GM18517 (cell line): ENCODE measurements around the gene GLOD4.
"Not testable (repeated sequence)": the region's sequence is repeated elsewhere in the genome, so short reads cannot be mapped to it uniquely, and the experiment has no call there.

Experiments
- ATAC-seq: cut with Tn5 transposase; IDR thresholded peaks from one replicate; pipeline ENCODE4 v1.9.1; 2021; ENCODE audit warnings: mild to moderate bottlenecking, moderate library complexity; ENCODE audit not compliant: unreplicated experiment

GLOD4 gene

GRCh38 chr17:802901-803881 is 21.1 kb upstream of the GLOD4 start:
- ATAC-seq = no peak

DNA sequence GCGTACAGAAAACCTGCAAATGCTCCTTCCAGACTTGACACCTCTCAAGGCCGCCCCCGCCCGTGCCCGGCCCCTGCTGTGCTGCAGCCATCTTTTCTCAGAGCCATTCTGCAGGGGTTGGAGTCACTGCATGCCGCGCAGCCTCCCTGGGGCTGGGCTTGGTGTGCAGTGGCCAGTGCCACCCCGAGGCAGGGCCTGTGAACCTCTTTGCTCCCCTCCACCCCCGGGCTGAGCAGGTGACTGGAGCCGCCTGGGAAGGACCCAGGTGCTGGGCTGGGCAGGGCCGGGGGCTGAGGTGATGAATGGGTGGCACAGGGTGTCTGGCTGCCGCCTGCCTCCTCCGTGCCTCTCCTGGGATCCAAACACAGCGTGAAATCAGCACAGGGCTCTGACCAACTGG is 20.4 kb upstream of the GLOD4 start:
- ATAC-seq = no peak

GRCh38 chr17:801660-802059 is 19.6 kb upstream of the GLOD4 start:
- ATAC-seq = no peak

GRCh38 chr17:800446-801242 is 18.6 kb upstream of the GLOD4 start:
- no peak for ATAC-seq

DNA sequence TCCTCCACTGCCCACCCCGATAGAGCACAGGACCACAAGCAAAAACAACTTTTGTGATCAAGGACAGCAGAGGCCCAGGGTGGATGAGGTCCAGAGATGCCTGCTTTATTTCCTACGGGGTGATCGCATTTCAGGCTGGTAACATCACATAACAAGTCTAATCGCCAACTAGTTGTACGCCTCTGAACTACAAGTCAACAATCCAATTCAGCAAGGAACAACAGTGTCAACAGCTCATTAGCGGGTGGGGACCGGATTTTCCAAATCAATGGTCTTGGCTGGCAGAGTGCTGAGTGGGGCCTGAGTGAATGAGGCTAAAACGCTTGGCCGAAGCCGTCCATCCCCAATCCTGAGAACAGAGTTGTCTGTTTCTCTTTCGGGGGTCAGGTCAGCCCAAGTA is 17.2 kb upstream of the GLOD4 start:
- no peak for ATAC-seq

- ATAC-seq = no peak
Measured at GRCh38 chr17:798246-798645, 16.2 kb upstream of the GLOD4 start.

DNA sequence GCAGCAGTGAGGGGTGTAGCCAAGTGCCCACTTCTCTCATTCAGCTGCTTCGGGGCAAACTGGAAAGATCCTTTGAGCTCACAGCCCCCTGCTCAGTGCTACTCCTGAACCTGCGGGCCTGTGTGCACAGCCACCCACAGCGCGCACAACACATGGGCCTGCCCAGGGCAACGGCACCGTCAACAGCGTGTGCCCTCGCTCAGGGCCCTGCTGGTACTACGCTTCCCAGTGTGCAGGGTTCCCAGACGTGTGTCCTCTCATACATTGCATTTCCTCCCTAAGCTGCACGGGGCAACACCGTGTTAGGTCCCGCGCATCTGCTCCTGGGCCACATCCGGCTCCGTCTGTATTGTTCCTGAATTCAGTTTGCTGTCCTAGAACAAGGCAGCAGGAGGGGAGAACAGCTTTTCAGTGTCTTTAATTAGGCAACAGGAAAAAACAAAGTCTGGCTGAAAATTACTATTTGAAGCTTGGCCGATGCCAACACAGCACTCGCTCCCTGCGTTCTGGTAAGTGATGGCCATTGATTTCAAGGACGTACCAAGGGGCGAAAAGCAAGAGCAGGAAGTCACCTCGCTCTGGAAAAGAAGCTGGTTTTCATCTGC is 15.3 kb upstream of the GLOD4 start:
- ATAC-seq = no peak

GRCh38 chr17:796609-797008 is 14.5 kb upstream of the GLOD4 start:
- no peak for ATAC-seq

- no peak for ATAC-seq
Measured at GRCh38 chr17:795721-796120, 13.6 kb upstream of the GLOD4 start.

DNA sequence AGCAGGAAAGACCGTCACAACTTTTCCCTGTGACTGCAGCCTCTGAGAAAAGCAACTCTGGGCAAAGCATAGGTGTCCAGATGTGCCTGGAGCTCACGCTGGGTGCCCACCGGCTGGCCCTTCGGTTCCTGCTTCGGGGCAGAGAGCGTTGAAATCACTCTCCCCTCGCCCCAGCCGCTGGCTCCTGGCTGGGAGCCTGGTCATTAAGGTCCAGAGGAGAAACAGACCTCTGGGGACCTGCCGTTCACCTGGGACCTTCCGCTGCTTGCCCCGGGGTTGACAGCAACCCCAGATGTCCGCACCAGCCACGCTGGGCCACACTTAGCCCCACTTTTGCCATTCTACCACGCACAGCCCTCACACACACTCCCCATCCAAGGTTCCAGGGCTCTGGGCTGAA is 13.2 kb upstream of the GLOD4 start:
- no peak for ATAC-seq

DNA sequence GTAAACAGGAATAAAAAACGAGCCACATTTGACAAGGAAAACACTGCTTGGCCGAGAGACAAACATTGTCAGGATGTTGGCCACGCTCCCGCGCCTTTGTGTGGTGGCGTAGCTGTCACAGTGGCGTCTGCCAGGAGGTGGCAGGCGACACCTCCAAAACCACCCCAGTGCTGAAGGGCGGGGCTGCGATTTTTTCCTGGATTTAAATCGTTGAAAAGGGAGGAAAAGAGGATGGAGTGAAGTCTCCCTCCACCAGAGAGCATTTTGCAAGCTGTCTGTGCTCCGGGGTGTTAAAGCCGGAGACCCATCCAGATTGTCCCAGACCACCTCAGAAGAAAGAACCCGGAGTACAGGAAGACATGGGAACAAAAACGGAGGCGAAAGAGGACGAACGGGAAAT is 12.8 kb upstream of the GLOD4 start:
- no peak for ATAC-seq

- ATAC-seq = no peak
Measured at GRCh38 chr17:792277-792676, 10.2 kb upstream of the GLOD4 start.

- no peak for ATAC-seq
Measured at GRCh38 chr17:791829-792228, 9.7 kb upstream of the GLOD4 start.

GRCh38 chr17:790874-791247 is 8.8 kb upstream of the GLOD4 start:
- not testable (repeated sequence) for ATAC-seq

- not testable (repeated sequence) for ATAC-seq
Measured at GRCh38 chr17:789931-790873, 8.1 kb upstream of the GLOD4 start.

DNA sequence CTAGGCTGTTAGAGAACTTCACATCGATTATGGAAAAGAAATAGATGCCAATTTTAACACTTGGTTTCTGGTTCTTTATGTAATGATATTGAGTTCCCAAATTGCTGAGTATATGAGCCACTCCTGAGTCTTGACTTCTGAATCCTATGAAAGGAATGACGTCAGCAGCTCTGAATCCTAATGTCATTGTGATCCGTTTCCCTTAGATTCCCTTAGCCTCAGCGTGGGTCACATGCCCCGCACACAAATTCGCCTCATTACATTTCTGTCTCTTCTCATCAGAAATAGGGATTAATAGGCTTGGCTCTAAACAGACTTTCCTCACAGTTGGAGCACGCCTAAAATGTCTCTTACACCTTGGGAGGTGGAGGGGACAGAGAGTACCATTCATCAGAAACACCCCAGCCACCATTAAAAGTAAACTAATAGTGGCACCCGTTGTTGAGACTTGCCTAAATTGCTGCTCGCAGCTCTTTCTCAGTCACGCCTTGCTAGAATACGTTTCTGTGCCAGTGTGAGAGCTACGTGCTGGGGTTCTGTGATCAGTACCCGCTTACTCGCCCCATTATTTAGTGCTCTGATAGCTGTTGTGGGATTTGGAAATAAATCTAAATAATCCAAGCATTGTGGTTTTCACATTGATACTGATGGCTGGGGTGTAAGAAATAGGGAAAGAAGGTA is 7.2 kb upstream of the GLOD4 start:
- no peak for ATAC-seq

- no peak for ATAC-seq
Measured at GRCh38 chr17:788551-788950, 6.5 kb upstream of the GLOD4 start.

- no peak for ATAC-seq
Measured at GRCh38 chr17:787641-788221, 5.7 kb upstream of the GLOD4 start.

- ATAC-seq = not testable (repeated sequence)
Measured at GRCh38 chr17:785901-786300, 3.8 kb upstream of the GLOD4 start.

- ATAC-seq = no peak
Measured at GRCh38 chr17:784143-784542, 2.1 kb upstream of the GLOD4 start.
